Left hindlimb (tissue), 1 donor: Measurements from ENCODE around the gene CCNI.
"Not testable (repeated sequence)": the region's sequence is repeated elsewhere in the genome, so short reads cannot be mapped to it uniquely, and the experiment has no call there.

Experiments used
- DNase-seq: peaks from one replicate; pipeline ENCODE4 v3.0.0-alpha.2; 2018

Gene CCNI

GRCh38 chr4:77037168-77037567 lies 38.6 kb downstream of the CCNI start:
- DNase-seq = not testable (repeated sequence)

- no peak for DNase-seq
Measured at GRCh38 chr4:77036206-77036605, 39.6 kb downstream of the CCNI start.

- no peak for DNase-seq
Measured at GRCh38 chr4:77035153-77035552, 40.6 kb downstream of the CCNI start.

GRCh38 chr4:77031544-77031943 lies 44.2 kb downstream of the CCNI start:
- DNase-seq = no peak

- not testable (repeated sequence) for DNase-seq
Measured at GRCh38 chr4:77029757-77030156, 46.0 kb downstream of the CCNI start.

- no peak for DNase-seq
Measured at GRCh38 chr4:77028246-77028645, 47.5 kb downstream of the CCNI start.

GRCh38 chr4:77026322-77026704 lies 49.5 kb downstream of the CCNI start:
- DNase-seq = no peak

- DNase-seq = no peak
Measured at GRCh38 chr4:77025643-77026321, 50.0 kb downstream of the CCNI start.

- no peak for DNase-seq
Measured at GRCh38 chr4:77023920-77024319, 51.9 kb downstream of the CCNI start.

- no peak for DNase-seq
Measured at GRCh38 chr4:77022560-77023179, 53.1 kb downstream of the CCNI start.

- DNase-seq = no peak
Measured at GRCh38 chr4:77021614-77022089, 54.1 kb downstream of the CCNI start.

GRCh38 chr4:77020017-77020416 lies 55.8 kb downstream of the CCNI start:
- DNase-seq = no peak

- no peak for DNase-seq
Measured at GRCh38 chr4:77015390-77015789, 60.4 kb downstream of the CCNI start.

- no peak for DNase-seq
Measured at GRCh38 chr4:77014256-77014655, 61.5 kb downstream of the CCNI start.

- no peak for DNase-seq
Measured at GRCh38 chr4:77012726-77013125, 63.1 kb downstream of the CCNI start.

- DNase-seq = no peak
Measured at GRCh38 chr4:77010841-77011354, 64.9 kb downstream of the CCNI start.

GRCh38 chr4:77009511-77010115 lies 66.2 kb downstream of the CCNI start:
- DNase-seq = no peak

- DNase-seq = no peak
Measured at GRCh38 chr4:77007358-77008230, 68.2 kb downstream of the CCNI start.

- DNase-seq = no peak
Measured at GRCh38 chr4:77006753-77007353, 68.9 kb downstream of the CCNI start.

GRCh38 chr4:77003400-77003799 lies 72.4 kb downstream of the CCNI start:
- DNase-seq = no peak

- no peak for DNase-seq
Measured at GRCh38 chr4:77002321-77003107, 73.3 kb downstream of the CCNI start.

GRCh38 chr4:77001907-77002306 lies 73.9 kb downstream of the CCNI start:
- DNase-seq = no peak
